HL-60 (cell line): Measurements from ENCODE around the gene ATRN.
"Not testable (repeated sequence)": the region's sequence is repeated elsewhere in the genome, so short reads cannot be mapped to it uniquely, and the experiment has no call there.

Source experiments
- DNase-seq, 2 experiments: peaks; one replicate each; pipeline ENCODE4 v3.0.0-alpha.2; 2010 to 2020; ENCODE audit warnings: low read depth in 1 of 2, low spot score in 1 of 2
- H3K27ac ChIP-seq: fragments of 250-450 bp; sonication (Bioruptor Pico); replicated peaks from 2 replicates; pipeline ENCODE4 v1.5.1; 2020; ENCODE audit warnings: mild to moderate bottlenecking, moderate library complexity
- H3K27me3 ChIP-seq: fragments of 250-450 bp; sonication (Bioruptor Pico); 2 replicates; pipeline ENCODE4 v1.5.1; 2021; ENCODE audit warnings: mild to moderate bottlenecking, moderate library complexity; ENCODE audit not compliant: insufficient read depth, poor library complexity, severe bottlenecking
- H3K4me3 ChIP-seq: replicated peaks from 2 replicates; pipeline ENCODE4 v1.5.1; 2011; ENCODE audit warnings: mild to moderate bottlenecking, control low read depth, low read length; ENCODE audit not compliant: insufficient read depth
- CTCF ChIP-seq: IDR thresholded peaks from one replicate; pipeline ENCODE4 v1.5.1; 2011; ENCODE audit warnings: low read length, control low read depth, inconsistent platforms; ENCODE audit not compliant: insufficient read depth
- GABPA ChIP-seq: IDR thresholded peaks from 2 replicates; pipeline ENCODE4 v1.6.1; 2012; ENCODE audit warnings: low read depth
- POLR2AphosphoS5 ChIP-seq: IDR thresholded peaks from 2 replicates; pipeline ENCODE4 v1.6.1; 2012; ENCODE audit warnings: low read depth
- REST ChIP-seq: IDR thresholded peaks from 2 replicates; pipeline ENCODE4 v1.6.1; 2012; ENCODE audit warnings: low read depth; ENCODE audit not compliant: insufficient replicate concordance
- SPI1 ChIP-seq: IDR thresholded peaks from 2 replicates; pipeline ENCODE4 v1.6.1; 2012; ENCODE audit warnings: low read depth, mild to moderate bottlenecking, borderline replicate concordance

The ATRN gene

GRCh38 chr20:3472105-3472504 is 1.3 kb downstream of the ATRN start:
- H3K4me3 ChIP-seq, result peak overlapping the region; percentile 90
- TF ChIP-seq SPI1 (no peak), CTCF (no peak), REST (no peak), GABPA (no peak), POLR2AphosphoS5 (no peak)
- H3K27ac ChIP-seq, result no peak overlapping the region
- H3K27me3 ChIP-seq, result no peaks in the 10 kb centered on the region
- no peak for DNase-seq

GRCh38 chr20:3473324-3473723 is 2.5 kb downstream of the ATRN start:
- no peak overlapping the region for H3K4me3 ChIP-seq
- TF ChIP-seq REST, result no peak
- TF ChIP-seq SPI1, result no peak
- no peak for TF ChIP-seq GABPA
- no peak for TF ChIP-seq POLR2AphosphoS5
- TF ChIP-seq CTCF, result no peak
- H3K27me3 ChIP-seq, result no peaks in the 10 kb centered on the region
- H3K27ac ChIP-seq, result no peak overlapping the region
- no peak for DNase-seq

GRCh38 chr20:3473944-3474343 is 3.1 kb downstream of the ATRN start:
- Histone ChIP-seq H3K27ac (no peak overlapping the region), H3K4me3 (no peak overlapping the region), H3K27me3 (no peaks in the 10 kb centered on the region)
- DNase-seq, result no peak
- TF ChIP-seq POLR2AphosphoS5 (no peak), GABPA (no peak), SPI1 (no peak), CTCF (no peak), REST (no peak)

- not testable (repeated sequence) for DNase-seq, H3K4me3 ChIP-seq, H3K27ac ChIP-seq, H3K27me3 ChIP-seq
Observed at GRCh38 chr20:3477003-3477860, 6.4 kb downstream of the ATRN start.
